CD1c-positive myeloid dendritic cell (primary cell): Measurements from ENCODE around the gene DBR1.
A peak's percentile ranks its signal among the peaks of the same experiment; 100 is the strongest.
"Not testable (repeated sequence)": the region's sequence is repeated elsewhere in the genome, so short reads cannot be mapped to it uniquely, and the experiment has no call there.

Experiments used
- DNase-seq: peaks from one replicate; pipeline ENCODE4 v3.0.0-alpha.2; 2016; ENCODE audit errors: extremely low spot score

DBR1 gene

GRCh38 chr3:138186803-138187295 lies 12.1 kb upstream of the DBR1 start:
- DNase-seq = peak; percentile 94

GRCh38 chr3:138186221-138186620 lies 11.5 kb upstream of the DBR1 start:
- no peak for DNase-seq

GRCh38 chr3:138184994-138185393 lies 10.3 kb upstream of the DBR1 start:
- DNase-seq = no peak

- DNase-seq = peak; percentile 23
These were observed 5.8 kb upstream of the DBR1 start for GRCh38 chr3:138180375-138181029.

GRCh38 chr3:138173769-138174420 lies 826 bp downstream of the DBR1 start:
- no peak for DNase-seq

- no peak for DNase-seq
These were observed 2.1 kb downstream of the DBR1 start for GRCh38 chr3:138172625-138173024.

GRCh38 chr3:138165061-138165460 lies 9.7 kb downstream of the DBR1 start:
- DNase-seq = no peak

- DNase-seq = no peak
These were observed 17.0 kb downstream of the DBR1 start for GRCh38 chr3:138157743-138158142.

- DNase-seq = no peak
These were observed 20.2 kb downstream of the DBR1 start for GRCh38 chr3:138154534-138154933.

- DNase-seq = peak; percentile 31
These were observed 26.2 kb downstream of the DBR1 start for GRCh38 chr3:138148503-138148902.

- DNase-seq = not testable (repeated sequence)
These were observed 32.5 kb downstream of the DBR1 start for GRCh38 chr3:138142181-138142580.

- DNase-seq = no peak
These were observed 33.8 kb downstream of the DBR1 start for GRCh38 chr3:138140940-138141339.

- DNase-seq = peak; percentile 52
These were observed 35.0 kb downstream of the DBR1 start for GRCh38 chr3:138139691-138140090.

GRCh38 chr3:138137861-138138260 lies 36.9 kb downstream of the DBR1 start:
- DNase-seq = peak; percentile 48

- DNase-seq = peak; percentile 72
These were observed 38.5 kb downstream of the DBR1 start for GRCh38 chr3:138136201-138136600.

- DNase-seq = no peak
These were observed 38.9 kb downstream of the DBR1 start for GRCh38 chr3:138135833-138136194.

- peak; percentile 64 for DNase-seq
These were observed 39.4 kb downstream of the DBR1 start for GRCh38 chr3:138135146-138135832.

GRCh38 chr3:138132239-138132638 lies 42.5 kb downstream of the DBR1 start, which contains the start of gene A4GNT:
Gene A4GNT (minus strand): TSS chr3:138132390. CDS start chr3:138131256, 1,134 bp downstream.
- DNase-seq = no peak

GRCh38 chr3:138127636-138128365 lies 46.9 kb downstream of the DBR1 start:
- no peak for DNase-seq

- peak; percentile 88 for DNase-seq
These were observed 49.0 kb downstream of the DBR1 start for GRCh38 chr3:138125548-138126221.

GRCh38 chr3:138124706-138125355 lies 49.9 kb downstream of the DBR1 start:
- peak; percentile 89 for DNase-seq
